ELR (cell line): ENCODE data around the gene SFXN1.
"Not testable (repeated sequence)": the region's sequence is repeated elsewhere in the genome, so short reads cannot be mapped to it uniquely, and the experiment has no call there.

Experiments
- DNase-seq: peaks from one replicate; pipeline ENCODE4 v3.0.0-alpha.2; 2015; ENCODE audit warnings: low read depth

Gene SFXN1

GRCh38 chr5:175494264-175495183 is 16.2 kb downstream of the SFXN1 start:
- DNase-seq = no peak

GRCh38 chr5:175501759-175502158 is 23.4 kb downstream of the SFXN1 start:
- no peak for DNase-seq

GRCh38 chr5:175507671-175508070 is 29.3 kb downstream of the SFXN1 start:
- not testable (repeated sequence) for DNase-seq

GRCh38 chr5:175508896-175509295 is 30.5 kb downstream of the SFXN1 start:
- DNase-seq = no peak

GRCh38 chr5:175513297-175513696 is 34.9 kb downstream of the SFXN1 start:
- no peak for DNase-seq

GRCh38 chr5:175513726-175514125 is 35.4 kb downstream of the SFXN1 start:
- DNase-seq = no peak

GRCh38 chr5:175516933-175517823 is 38.8 kb downstream of the SFXN1 start:
- no peak for DNase-seq

- peak; percentile 90 for DNase-seq
These were observed 39.6 kb downstream of the SFXN1 start for GRCh38 chr5:175517824-175518450.

GRCh38 chr5:175519006-175519405 is 40.6 kb downstream of the SFXN1 start:
- no peak for DNase-seq

GRCh38 chr5:175520321-175520720 is 42.0 kb downstream of the SFXN1 start:
- DNase-seq = no peak

- DNase-seq = no peak
These were observed 42.5 kb downstream of the SFXN1 start for GRCh38 chr5:175520873-175521272.

- no peak for DNase-seq
These were observed 43.0 kb downstream of the SFXN1 start for GRCh38 chr5:175521313-175521833.

GRCh38 chr5:175523292-175523691 is 44.9 kb downstream of the SFXN1 start:
- DNase-seq = no peak

- no peak for DNase-seq
These were observed 45.9 kb downstream of the SFXN1 start for GRCh38 chr5:175524211-175524610.

- DNase-seq = no peak
These were observed 48.3 kb downstream of the SFXN1 start for GRCh38 chr5:175526691-175527090.

- DNase-seq = no peak
These were observed 53.0 kb downstream of the SFXN1 start for GRCh38 chr5:175531361-175531760.

GRCh38 chr5:175534070-175534932 is 55.9 kb downstream of the SFXN1 start:
- peak; percentile 84 for DNase-seq

GRCh38 chr5:175535331-175535730 is 57.0 kb downstream of the SFXN1 start:
- DNase-seq = not testable (repeated sequence)

- no peak for DNase-seq
These were observed 57.4 kb downstream of the SFXN1 start for GRCh38 chr5:175535796-175536195.

- no peak for DNase-seq
These were observed 60.2 kb downstream of the SFXN1 start for GRCh38 chr5:175538576-175538975.

GRCh38 chr5:175539936-175540335 is 61.6 kb downstream of the SFXN1 start:
- no peak for DNase-seq
